ENCODE data around the gene CD244.

CD244 gene

DNA sequence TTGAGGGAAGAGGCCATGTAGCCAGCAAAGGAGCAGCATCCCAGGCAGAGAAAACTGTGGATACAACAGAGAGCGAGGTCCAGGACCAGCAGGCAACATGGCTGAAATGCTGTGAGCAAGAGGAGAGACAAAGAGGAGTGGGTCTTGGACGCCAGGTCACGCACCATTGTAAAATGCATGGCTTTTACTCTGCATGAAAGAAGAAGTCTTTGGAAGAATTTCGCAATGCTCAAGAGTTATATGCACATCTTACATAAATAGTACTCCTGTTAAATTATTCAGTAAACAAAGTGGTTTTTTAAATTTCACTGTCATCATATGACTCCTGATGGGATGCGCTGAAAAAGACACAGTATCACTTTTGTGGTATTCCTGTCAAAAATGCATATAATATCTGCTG is 3.5 kb downstream of the CD244 start:
- TF ChIP-seq, protein P1, sequence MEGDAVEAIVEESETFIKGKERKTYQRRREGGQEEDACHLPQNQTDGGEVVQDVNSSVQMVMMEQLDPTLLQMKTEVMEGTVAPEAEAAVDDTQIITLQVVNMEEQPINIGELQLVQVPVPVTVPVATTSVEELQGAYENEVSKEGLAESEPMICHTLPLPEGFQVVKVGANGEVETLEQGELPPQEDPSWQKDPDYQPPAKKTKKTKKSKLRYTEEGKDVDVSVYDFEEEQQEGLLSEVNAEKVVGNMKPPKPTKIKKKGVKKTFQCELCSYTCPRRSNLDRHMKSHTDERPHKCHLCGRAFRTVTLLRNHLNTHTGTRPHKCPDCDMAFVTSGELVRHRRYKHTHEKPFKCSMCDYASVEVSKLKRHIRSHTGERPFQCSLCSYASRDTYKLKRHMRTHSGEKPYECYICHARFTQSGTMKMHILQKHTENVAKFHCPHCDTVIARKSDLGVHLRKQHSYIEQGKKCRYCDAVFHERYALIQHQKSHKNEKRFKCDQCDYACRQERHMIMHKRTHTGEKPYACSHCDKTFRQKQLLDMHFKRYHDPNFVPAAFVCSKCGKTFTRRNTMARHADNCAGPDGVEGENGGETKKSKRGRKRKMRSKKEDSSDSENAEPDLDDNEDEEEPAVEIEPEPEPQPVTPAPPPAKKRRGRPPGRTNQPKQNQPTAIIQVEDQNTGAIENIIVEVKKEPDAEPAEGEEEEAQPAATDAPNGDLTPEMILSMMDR (IDR thresholded peaks at IDR 0.05; ENCODE audit: low read depth, low read length, missing control alignments), result no peak
- H3K4me3 ChIP-seq (ENCODE audit: low read depth, low read length), result no peak overlapping the region
- in situ Hi-C loops (cut with HindIII; ENCODE audit: low sequenced_read_pairs), result no loop called here
- no peak for DNase-seq (ENCODE audit: low read depth)

DNA sequence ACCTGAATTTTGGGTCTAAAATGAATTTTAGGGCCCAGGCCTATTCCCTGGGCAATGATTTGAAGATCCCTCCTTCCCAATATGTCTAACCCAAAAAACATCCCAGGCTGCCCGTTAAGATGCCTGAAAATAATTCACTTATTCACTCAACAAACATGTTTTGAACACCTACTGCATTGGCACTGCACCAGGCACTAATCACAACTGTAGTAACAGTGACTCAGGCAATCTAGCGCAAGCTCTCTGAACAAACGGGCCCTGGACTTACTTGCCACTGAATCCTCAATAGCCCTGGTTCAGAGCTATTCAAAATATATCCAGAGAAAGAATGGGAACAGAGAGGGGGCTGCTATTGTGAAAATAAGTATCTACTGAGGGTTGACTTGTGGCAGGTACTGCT is 4.2 kb downstream of the CD244 start:
- no peak overlapping the region for H3K4me3 ChIP-seq (ENCODE audit: low read depth, low read length)
- DNase-seq (ENCODE audit: low read depth), result no peak
- in situ Hi-C loops (cut with HindIII; ENCODE audit: low sequenced_read_pairs), result no loop called here
- TF ChIP-seq, protein P1 (IDR thresholded peaks at IDR 0.05; ENCODE audit: low read depth, low read length, missing control alignments), result no peak

DNA sequence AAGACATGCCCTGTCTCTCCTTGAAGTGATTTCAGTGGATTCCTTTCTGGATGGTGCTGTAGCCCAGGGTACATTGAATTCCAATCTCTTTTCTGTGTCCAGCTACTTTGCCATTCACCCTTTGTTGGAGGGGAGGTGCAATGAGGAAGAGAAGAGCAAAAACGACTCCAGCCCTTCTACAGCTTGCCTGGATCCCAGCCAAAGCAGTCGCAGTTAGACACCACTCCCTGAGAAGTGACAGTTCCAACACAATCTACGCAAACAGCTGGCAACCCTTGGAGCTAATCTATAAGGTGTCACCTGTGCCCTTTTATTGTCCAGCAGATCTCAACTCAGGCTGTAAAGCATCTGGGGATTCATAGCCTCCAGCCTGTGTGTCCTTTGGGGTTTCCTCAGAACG is 4.6 kb downstream of the CD244 start:
- DNase-seq (ENCODE audit: low read depth), result no peak
- no peak overlapping the region for H3K4me3 ChIP-seq (ENCODE audit: low read depth, low read length)
- in situ Hi-C loops (cut with HindIII; ENCODE audit: low sequenced_read_pairs), result no loop called here
- TF ChIP-seq, protein P1 (IDR thresholded peaks at IDR 0.05; ENCODE audit: low read depth, low read length, missing control alignments), result no peak

DNA sequence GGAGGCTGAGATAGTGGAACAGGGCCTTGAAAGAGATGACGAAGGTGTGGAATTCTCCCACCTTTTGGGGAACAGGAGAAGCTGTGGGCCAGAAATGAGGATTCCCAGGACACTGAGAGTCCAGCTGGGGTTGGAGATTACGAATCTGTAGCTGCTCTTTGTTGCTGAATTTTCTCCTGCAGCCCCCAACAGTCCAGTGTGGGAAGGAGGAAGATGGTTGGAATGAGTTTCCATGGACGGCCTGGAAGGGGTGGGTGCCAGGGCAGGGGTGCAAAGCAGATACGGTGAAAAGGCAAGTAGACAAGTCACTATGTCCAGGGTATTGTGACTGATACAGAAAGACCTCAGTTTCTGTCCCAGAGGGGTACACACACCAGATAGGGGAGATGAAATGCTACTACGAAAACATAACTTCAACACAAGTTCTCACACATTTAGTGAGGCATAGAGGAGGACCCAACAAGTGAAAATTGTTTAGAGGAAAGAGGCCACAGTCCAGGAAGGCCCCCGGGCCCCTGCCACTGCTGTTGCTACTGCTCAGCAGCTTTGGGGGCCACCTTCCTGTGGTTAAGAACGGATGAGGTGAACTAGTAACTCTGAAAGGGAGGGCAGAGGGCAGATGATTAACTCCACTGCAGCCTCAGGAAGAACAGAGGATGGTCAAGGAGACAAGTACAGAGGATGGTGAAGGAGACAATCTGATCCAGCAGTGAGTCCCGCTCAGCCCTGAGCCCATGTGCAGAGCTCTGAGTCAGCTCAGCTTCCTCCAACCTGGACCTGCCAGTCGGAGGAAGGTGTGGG is 7.3 kb downstream of the CD244 start:
- no peak overlapping the region for H3K4me3 ChIP-seq (ENCODE audit: low read depth, low read length)
- in situ Hi-C loops (cut with HindIII; ENCODE audit: low sequenced_read_pairs), result no loop called here
- TF ChIP-seq, protein P1 (IDR thresholded peaks at IDR 0.05; ENCODE audit: low read depth, low read length, missing control alignments), result no peak
- no peak for DNase-seq (ENCODE audit: low read depth)

DNA sequence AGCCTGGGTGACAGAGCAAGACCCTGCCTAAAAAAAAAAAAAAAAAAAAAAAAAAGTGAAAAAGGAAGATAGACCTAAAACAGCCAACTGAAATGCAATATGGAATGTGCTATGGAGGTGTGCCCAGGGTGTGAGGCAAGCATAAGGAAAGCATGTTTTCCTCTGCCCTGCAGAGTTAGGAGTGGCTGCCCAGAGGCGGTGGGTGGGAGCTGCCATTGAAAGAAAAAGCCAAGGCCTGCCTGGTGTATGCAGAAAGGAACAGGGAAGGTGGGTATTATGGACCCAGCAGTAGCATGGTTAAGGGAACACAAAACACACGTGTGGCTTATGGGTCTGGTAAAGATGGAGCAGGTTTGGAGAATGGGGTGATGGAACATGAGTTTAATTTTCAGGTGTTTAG is 8.9 kb downstream of the CD244 start:
- in situ Hi-C loops (cut with HindIII; ENCODE audit: low sequenced_read_pairs), result no loop called here

DNA sequence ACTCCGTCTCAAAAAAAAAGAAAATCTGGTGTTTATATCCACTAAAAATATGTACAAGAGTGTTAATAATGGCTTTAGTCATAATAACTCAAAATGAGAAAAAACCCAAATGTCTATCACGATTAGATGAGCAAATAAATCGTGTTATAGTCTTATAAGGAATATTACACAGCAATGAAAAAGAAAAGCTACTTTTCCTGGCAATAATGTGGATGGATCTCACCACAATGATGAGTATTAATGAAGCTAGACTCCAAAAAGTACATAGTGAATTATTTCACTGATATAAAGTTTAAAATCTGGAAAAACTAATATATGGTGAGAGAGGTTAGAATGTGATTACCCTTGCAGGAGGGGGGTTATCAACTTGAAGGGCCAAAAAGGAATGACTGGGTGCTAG is 9.7 kb downstream of the CD244 start:
- in situ Hi-C loops (cut with HindIII; ENCODE audit: low sequenced_read_pairs), result no loop called here
- TF ChIP-seq, protein P1 (IDR thresholded peaks at IDR 0.05; ENCODE audit: low read depth, low read length, missing control alignments), result no peak
- H3K4me3 ChIP-seq (ENCODE audit: low read depth, low read length), result no peak overlapping the region
- no peak for DNase-seq (ENCODE audit: low read depth)

More for the DNA sequence above, 8.9 kb downstream of the CD244 start:
- DNase-seq (ENCODE audit: low read depth), result no peak
- TF ChIP-seq, protein P1 (IDR thresholded peaks at IDR 0.05; ENCODE audit: low read depth, low read length, missing control alignments), result no peak
- H3K4me3 ChIP-seq (ENCODE audit: low read depth, low read length), result no peak overlapping the region
